ENCODE data around the gene BCL3.
"Not testable (repeated sequence)": the region's sequence is repeated elsewhere in the genome, so short reads cannot be mapped to it uniquely, and the experiment has no call there.

BCL3 gene

DNA sequence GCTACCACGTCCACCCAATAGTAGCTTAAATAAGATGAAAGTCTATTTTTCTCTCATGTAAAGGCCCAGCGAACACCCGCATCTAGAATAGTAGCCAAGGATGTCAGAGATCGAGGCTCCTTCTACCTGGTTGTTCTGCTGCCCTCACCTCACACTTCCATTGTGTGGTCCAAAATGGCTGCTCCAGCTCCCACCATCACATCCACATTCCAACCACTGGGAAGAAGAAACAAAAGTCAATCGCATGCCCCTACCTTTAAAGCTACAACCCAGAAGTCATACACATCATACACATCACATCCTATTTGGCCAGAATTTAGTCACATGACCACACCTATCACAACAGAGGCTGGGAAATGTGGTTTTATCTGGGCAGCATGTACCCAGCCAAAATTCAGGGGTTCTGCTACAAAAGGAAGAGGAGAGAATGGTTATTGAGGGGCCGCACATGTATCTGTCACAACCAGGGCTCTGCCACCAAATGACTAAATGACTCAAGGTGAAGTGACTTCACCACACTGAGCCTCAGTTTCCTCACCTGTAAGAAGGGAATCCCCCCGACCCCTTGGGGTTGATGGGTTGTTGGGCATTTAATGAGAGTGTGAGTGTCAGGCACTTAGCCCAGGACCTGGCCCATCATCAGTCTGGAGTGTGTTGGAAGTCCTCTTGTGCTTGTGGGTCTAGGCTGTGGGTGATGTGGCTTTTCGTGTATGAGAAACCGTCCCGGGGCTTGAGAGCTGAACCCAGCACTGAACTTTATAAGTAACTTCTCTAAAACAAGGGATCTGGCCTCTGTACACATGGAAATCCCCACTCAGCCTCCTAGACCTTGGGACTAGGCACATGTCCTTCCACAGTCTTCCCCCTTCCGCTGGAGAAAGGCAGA, 19.0 kb downstream of the BCL3 start:
- Histone ChIP-seq H3K4me3 (ENCODE audit: low read length) (no peak overlapping the region), H4K20me1 (ENCODE audit: insufficient read depth, low read length) (no peaks in the 10 kb centered on the region), H3K4me1 (ENCODE audit: low read length) (peaks cover 22% of the 10 kb centered on the region), H3K27me3 (ENCODE audit: low read depth, low read length) (peaks cover 21% of the 10 kb centered on the region; the same call in 1 of the 2 replicates), H3K79me2 (ENCODE audit: low read length) (no peaks in the 10 kb centered on the region), H3K36me3 (replicated peaks; ENCODE audit: low read depth, low read length) (no peaks in the 10 kb centered on the region), H3K9ac (ENCODE audit: low read length) (no peak overlapping the region), H3K27ac (ENCODE audit: low read length) (no peak overlapping the region; the same call in 1 of the 2 replicates), H3K9me3 (ENCODE audit: insufficient read depth, low read length) (no peaks in the 10 kb centered on the region), H3K4me2 (ENCODE audit: low read length) (peak overlapping the region; percentile 15), H2AFZ (ENCODE audit: low read depth, low read length) (no peak overlapping the region)
- no peak for TF ChIP-seq EZH2phosphoT487 (IDR thresholded peaks at IDR 0.05; ENCODE audit: low read depth)
- TF ChIP-seq, protein P1, sequence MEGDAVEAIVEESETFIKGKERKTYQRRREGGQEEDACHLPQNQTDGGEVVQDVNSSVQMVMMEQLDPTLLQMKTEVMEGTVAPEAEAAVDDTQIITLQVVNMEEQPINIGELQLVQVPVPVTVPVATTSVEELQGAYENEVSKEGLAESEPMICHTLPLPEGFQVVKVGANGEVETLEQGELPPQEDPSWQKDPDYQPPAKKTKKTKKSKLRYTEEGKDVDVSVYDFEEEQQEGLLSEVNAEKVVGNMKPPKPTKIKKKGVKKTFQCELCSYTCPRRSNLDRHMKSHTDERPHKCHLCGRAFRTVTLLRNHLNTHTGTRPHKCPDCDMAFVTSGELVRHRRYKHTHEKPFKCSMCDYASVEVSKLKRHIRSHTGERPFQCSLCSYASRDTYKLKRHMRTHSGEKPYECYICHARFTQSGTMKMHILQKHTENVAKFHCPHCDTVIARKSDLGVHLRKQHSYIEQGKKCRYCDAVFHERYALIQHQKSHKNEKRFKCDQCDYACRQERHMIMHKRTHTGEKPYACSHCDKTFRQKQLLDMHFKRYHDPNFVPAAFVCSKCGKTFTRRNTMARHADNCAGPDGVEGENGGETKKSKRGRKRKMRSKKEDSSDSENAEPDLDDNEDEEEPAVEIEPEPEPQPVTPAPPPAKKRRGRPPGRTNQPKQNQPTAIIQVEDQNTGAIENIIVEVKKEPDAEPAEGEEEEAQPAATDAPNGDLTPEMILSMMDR (IDR thresholded peaks at IDR 0.05; ENCODE audit: low read depth, low read length): no peak

DNA sequence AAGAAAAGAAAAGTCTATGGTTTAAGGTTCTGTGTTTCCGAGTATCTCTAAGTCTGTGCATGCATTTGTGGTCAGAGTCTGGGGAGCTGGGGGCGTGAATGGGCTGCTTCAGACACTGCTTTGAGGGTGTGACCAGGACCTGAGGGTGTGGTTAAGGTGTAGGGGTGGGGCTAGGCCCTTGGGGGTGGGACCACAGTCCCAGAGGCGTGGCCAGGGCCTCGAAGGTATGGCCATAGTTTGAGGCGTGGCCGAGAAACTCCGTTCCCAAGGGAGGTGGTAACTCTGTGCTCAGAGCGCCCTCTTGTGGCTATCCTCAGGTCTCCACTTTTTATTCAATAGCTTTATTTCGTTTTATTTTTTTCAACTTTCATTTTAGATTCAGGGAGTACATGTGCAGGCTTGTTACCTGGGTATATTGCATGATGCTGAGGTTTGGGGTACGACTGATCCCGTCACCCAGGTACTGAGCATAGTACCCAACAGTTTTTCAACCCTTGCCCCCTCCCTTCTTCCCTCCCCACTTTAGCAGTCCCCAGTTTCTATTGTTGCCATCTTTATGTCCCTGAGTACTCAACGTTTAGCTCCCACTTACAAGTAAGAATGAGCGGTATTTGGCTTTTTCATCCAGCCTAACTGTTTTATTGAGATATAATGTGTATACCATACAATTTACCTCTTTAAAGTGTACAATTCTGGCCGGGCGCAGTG, 22.2 kb downstream of the BCL3 start:
- Histone ChIP-seq H2AFZ (ENCODE audit: low read depth, low read length) (no peak overlapping the region), H3K27me3 (ENCODE audit: low read depth, low read length) (peaks cover 39% of the 10 kb centered on the region; the same call in 1 of the 2 replicates), H3K4me2 (ENCODE audit: low read length) (peak overlapping the region; percentile 63), H3K79me2 (ENCODE audit: low read length) (no peaks in the 10 kb centered on the region), H3K9ac (ENCODE audit: low read length) (0 out of 2 replicates have a peak overlapping the region, but pooled peaks have one; percentile 5), H3K27ac (ENCODE audit: low read length) (no peak overlapping the region), H3K4me1 (ENCODE audit: low read length) (peaks cover 22% of the 10 kb centered on the region), H4K20me1 (ENCODE audit: insufficient read depth, low read length) (no peaks in the 10 kb centered on the region), H3K9me3 (ENCODE audit: insufficient read depth, low read length) (no peaks in the 10 kb centered on the region), H3K4me3 (ENCODE audit: low read length) (peak overlapping the region; percentile 66), H3K36me3 (replicated peaks; ENCODE audit: low read depth, low read length) (no peaks in the 10 kb centered on the region)
- TF ChIP-seq EZH2phosphoT487 (IDR thresholded peaks at IDR 0.05; ENCODE audit: low read depth): no peak
- TF ChIP-seq, protein P1 (IDR thresholded peaks at IDR 0.05; ENCODE audit: low read depth, low read length): peak; percentile 92

DNA sequence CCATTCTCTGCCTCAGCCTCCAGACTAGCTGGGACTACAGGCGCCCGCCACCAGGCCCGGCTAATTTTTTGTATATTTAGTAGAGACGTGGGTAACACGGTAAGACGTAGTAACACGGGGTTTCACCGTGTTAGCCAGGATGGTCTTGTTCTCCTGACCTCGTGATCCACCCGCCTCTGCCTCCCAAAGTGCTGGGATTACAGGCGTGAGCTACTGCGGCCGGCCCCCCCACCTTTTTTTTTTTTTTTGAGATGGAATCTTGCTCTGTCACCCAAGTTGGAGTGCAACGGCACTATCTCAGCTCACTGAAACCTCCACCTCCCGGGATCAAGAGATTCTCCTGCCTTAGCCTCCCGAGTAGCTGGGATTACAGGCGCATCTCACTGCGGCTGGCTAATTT, 23.6 kb downstream of the BCL3 start:
- H2AFZ ChIP-seq (ENCODE audit: low read depth, low read length); H3K27ac ChIP-seq (ENCODE audit: low read length): not testable (repeated sequence)

DNA sequence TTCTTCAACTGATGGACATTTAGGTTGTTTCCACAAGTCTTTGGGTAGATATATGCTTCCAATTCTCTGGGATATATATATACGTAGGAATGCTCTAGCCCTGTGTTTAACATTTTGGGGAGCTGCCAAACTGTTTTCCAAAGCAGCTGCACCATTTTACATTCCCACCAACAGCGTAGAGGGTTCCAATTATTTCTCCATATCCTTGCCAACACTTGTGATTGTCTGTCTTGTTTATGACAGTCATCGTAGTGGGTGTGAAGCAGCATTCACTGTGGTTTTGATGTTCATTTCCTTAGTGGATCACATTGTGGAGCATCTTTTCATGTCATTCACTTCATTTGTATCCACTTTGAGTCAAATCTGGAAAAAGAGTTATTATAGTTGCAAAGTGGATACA, 24.5 kb downstream of the BCL3 start:
- Histone ChIP-seq H3K27me3 (ENCODE audit: low read depth, low read length) (peaks cover 35% of the 10 kb centered on the region; the same call in 1 of the 2 replicates), H4K20me1 (ENCODE audit: insufficient read depth, low read length) (no peaks in the 10 kb centered on the region), H3K4me3 (ENCODE audit: low read length) (no peak overlapping the region), H3K36me3 (replicated peaks; ENCODE audit: low read depth, low read length) (no peaks in the 10 kb centered on the region), H3K4me2 (ENCODE audit: low read length) (no peak overlapping the region), H3K79me2 (ENCODE audit: low read length) (no peaks in the 10 kb centered on the region), H3K9me3 (ENCODE audit: insufficient read depth, low read length) (no peaks in the 10 kb centered on the region), H2AFZ (ENCODE audit: low read depth, low read length) (no peak overlapping the region), H3K9ac (ENCODE audit: low read length) (no peak overlapping the region), H3K4me1 (ENCODE audit: low read length) (peaks cover 14% of the 10 kb centered on the region), H3K27ac (ENCODE audit: low read length) (no peak overlapping the region)
- TF ChIP-seq, protein P1 (IDR thresholded peaks at IDR 0.05; ENCODE audit: low read depth, low read length): no peak
- no peak for TF ChIP-seq EZH2phosphoT487 (IDR thresholded peaks at IDR 0.05; ENCODE audit: low read depth)

More for the DNA sequence above, 23.6 kb downstream of the BCL3 start:
- Histone ChIP-seq H3K27me3 (ENCODE audit: low read depth, low read length) (peaks cover 39% of the 10 kb centered on the region; the same call in 1 of the 2 replicates), H3K4me1 (ENCODE audit: low read length) (peaks cover 22% of the 10 kb centered on the region)
- not testable (repeated sequence) for H3K9ac ChIP-seq (ENCODE audit: low read length); H3K79me2 ChIP-seq (ENCODE audit: low read length); H3K36me3 ChIP-seq (replicated peaks; ENCODE audit: low read depth, low read length); H3K9me3 ChIP-seq (ENCODE audit: insufficient read depth, low read length); H4K20me1 ChIP-seq (ENCODE audit: insufficient read depth, low read length); H3K4me3 ChIP-seq (ENCODE audit: low read length); H3K4me2 ChIP-seq (ENCODE audit: low read length)

Data from OCI-LY3 (cell line).